SK-N-SH treated with all-trans-retinoic acid at 6 μM for 48 hours (cell line): ENCODE results near the gene FAM83D.

Experiments
- CSRNP3 ChIP-seq: fragments of 250-450 bp; sonication (Bioruptor Pico); IDR thresholded peaks from 2 replicates; pipeline ENCODE4 v1.5.1; 2021; ENCODE audit warnings: mild to moderate bottlenecking, moderate library complexity
- GLIS3 ChIP-seq: fragments of 250-450 bp; sonication (Bioruptor Pico); IDR thresholded peaks from 2 replicates; pipeline ENCODE4 v1.5.0; 2020; ENCODE audit warnings: mild to moderate bottlenecking, moderate library complexity
- ISL1 ChIP-seq: fragments of 250-450 bp; sonication (Bioruptor Pico); IDR thresholded peaks from 2 replicates; pipeline ENCODE4 v2.1.2; 2022; ENCODE audit warnings: mild to moderate bottlenecking, moderate library complexity
- OSR1 ChIP-seq: fragments of 250-450 bp; sonication (Bioruptor Pico); IDR thresholded peaks from 2 replicates; pipeline ENCODE4 v1.8.0; 2022; ENCODE audit warnings: moderate library complexity, mild to moderate bottlenecking, inconsistent platforms
- PATZ1 ChIP-seq: fragments of 250-450 bp; sonication (Bioruptor Pico); IDR thresholded peaks from 2 replicates; pipeline ENCODE4 v1.8.0; 2020; ENCODE audit warnings: mild to moderate bottlenecking, moderate library complexity, borderline replicate concordance
- TCF4 ChIP-seq: fragments of 250-450 bp; sonication (Bioruptor Pico); IDR thresholded peaks from 2 replicates; pipeline ENCODE4 v1.8.0; 2021; ENCODE audit warnings: mild to moderate bottlenecking, moderate library complexity, borderline replicate concordance
- ZNF565 ChIP-seq: fragments of 450-650 bp; formaldehyde crosslinking; conservative IDR thresholded peaks from 2 replicates; pipeline ENCODE4 v1.5.0; 2020; ENCODE audit warnings: low read depth, mild to moderate bottlenecking, moderate library complexity
- ZNF70 ChIP-seq: fragments of 450-650 bp; formaldehyde crosslinking; IDR thresholded peaks from 2 replicates; pipeline ENCODE4 v1.5.0; 2020; ENCODE audit warnings: mild to moderate bottlenecking, moderate library complexity
- ZNF8 ChIP-seq: fragments of 450-650 bp; formaldehyde crosslinking; IDR thresholded peaks from 2 replicates; pipeline ENCODE4 v1.5.0; 2020; ENCODE audit warnings: mild to moderate bottlenecking, moderate library complexity

GRCh38 chr20:38990728-38991127, 64.5 kb downstream of the FAM83D start:
- no peak for TF ChIP-seq ZNF8 (CRISPR knock-in tag)
- no peak for TF ChIP-seq ZNF565 (CRISPR knock-in tag)
- no peak for TF ChIP-seq ISL1
- TF ChIP-seq OSR1 (CRISPR knock-in tag), result no peak
- TF ChIP-seq PATZ1, result no peak
- no peak for TF ChIP-seq TCF4 (CRISPR knock-in tag)
- TF ChIP-seq GLIS3 (CRISPR knock-in tag), result no peak
- no peak for TF ChIP-seq CSRNP3 (CRISPR knock-in tag)
- TF ChIP-seq ZNF70 (CRISPR knock-in tag), result no peak
